NCI-H2227 (cell line): Measurements from ENCODE around the gene SSBP4.

ENCODE experiments used
- DNase-seq: peaks from one replicate; lab custom pipeline; 2025; ENCODE audit not compliant: unreplicated experiment; lab: John Stamatoyannopoulos, UW

SSBP4 gene

DNA sequence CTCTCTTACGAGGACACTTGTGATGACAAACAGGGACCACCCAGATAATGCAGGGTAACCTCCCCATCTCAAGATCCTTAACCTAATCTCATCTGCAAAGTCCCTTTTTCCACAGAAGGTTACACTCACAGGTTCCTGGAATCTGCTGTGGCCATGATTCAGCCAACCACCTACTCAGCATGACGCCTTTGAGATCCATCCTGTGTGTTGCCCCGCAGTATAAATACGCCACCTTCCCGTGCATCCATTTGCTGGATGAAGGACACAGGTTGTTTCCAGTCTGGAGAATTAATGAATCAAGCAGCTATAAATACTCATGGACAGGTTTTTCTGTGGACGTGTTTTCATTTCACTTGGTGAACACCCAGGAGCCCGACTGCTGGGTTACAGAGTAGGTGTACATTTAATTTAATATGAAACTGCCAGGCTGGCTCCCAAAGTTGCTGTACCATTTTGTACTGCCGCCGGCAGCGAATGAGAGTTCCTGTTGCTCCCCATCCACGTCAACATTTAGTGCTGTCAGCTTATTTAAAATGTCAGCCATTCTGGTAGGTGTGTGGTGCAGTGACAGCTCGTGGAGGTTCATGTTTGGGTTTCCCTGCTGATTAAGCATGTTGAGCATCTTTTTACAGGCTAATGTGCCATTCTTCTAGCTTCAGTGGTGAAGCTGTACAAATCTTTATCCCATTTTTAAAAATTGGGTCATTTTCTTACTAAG lies 62.5 kb downstream of the SSBP4 start:
- DNase-seq = no peak

DNA sequence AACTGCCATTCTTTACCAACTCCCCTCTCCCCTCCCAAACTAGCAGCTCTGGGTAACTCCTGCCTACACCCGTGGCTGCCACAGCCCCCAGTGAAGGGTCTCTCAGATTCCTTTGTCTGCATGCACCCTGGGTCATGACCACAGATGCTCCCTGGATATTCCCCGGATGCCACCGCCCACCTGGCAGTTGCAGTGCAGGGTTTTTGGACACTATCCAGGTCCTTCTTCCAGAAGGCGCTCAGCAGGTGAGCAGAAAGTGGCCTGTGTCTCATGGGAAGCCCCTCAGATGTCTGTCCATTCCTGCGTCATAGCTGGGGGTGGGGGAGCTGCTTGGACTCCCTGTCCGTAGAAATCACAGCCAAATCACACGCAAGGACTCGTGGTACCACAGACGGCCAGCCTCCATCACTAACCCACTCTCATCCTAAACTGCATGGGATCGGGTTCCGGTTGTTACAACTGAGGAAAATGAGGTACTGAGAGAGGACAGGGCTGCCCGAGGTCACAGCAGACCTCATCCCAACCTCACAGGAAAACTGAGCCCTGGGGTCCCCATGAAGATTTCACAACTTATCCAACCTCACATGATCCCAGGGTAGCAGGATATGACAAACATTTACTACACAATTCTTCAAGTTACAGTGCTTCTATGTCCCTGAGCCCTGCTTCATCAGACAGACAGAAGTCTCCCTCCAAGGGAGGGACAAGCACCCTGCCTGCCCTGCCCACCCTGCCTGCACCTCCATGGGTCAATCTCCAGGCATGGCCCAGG lies 64.1 kb downstream of the SSBP4 start:
- peak; percentile 31 for DNase-seq
